ENCODE data around the gene ACY1.

ACY1 gene

DNA sequence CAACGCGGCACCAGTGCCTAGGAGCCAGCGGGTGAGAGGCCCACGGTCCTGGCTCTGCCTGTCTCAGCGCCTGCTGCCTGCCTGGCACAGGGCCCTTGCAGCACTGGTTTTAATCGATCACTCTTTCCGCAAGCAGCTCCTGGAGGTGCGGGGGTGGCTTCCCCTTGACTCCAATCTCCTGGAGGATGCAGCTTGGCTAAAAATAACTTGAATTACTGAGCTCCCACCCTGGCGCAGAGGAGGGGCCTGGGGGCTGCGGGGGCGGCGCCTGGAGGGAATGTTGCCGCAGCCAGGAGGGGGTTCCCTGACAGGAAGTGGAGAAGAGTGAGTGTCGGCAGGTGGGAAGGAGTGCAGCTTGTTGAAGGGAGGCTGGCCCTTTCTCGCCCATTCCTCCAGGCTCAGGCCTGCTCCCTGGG, 22.2 kb downstream of the ACY1 start:
- DNase-seq (ENCODE audit: low read depth), result no peak

DNA sequence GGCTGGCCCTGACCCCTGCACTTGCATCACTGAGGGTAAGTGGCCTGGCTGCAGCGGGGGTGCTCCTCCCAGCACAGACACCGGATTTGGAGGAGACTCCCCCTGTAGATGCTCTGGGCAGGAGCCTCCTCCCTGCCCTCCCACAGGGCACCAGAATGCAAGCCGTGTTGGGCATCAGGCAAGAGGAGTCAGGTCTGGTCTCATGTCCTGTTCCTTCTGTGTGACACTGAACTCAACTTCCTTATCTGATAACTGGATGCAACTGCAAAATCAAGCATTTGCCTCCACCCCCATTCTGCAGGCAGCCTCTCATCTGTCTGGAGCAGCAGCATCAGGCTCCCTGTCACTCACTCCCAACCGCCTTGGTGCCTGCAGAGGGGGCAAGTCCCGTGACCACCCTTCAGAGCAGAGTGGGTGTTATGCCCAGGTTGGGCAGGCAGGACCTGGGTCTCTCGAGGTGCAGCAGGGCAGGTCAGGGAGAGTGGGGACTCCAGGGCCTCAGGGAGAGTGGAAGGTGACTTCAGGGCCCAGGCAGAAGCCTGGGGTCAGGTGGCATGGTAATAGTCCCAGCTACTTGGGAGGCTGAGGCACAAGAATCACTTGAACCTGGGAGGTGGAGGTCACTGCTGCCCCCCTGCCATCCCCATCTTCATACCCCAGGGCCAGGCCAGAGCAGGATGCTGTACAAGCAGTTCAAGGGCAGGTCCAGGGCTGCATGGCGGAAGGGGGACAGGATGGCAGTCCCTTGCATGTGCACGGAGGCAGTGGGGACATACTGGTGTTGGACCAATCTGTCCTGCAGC, 22.9 kb downstream of the ACY1 start:
- no peak for DNase-seq (ENCODE audit: low read depth)

DNA sequence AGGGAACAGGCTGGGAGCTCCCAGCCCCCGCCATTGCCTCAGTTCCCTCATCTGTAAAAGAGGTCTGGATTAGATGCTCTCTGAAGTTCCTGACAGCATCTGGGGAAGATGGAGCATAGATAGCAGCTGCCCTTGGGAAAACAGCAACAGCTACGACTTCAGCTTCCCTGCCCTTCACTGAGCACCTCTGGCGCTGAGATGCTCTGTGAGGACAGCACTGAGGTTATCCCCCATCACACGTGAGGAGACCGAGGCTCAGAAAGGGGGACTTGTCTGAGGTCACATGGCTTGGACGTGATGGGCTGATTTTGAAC, 23.4 kb downstream of the ACY1 start:
- no peak for DNase-seq (ENCODE audit: low read depth)

DNA sequence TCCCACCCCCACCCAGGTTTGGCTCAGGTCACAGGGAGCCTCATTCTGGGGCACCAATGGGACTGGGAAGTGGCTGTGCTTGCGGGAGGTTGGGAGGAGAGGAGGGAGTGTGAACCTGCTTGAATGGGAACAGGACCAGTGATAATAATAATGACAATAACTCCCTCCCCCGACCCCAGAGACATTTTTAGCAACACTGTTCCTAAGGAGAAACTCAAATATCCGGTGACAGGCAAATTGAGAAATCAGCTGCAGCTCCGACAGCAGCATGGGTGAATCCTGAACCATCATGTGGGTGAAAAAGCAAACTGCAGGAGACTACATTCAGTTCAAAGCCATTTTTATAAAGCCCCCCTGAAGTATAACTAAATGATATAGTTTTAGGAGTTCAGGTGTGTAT, 24.0 kb downstream of the ACY1 start:
- DNase-seq (ENCODE audit: low read depth), result no peak

DNA sequence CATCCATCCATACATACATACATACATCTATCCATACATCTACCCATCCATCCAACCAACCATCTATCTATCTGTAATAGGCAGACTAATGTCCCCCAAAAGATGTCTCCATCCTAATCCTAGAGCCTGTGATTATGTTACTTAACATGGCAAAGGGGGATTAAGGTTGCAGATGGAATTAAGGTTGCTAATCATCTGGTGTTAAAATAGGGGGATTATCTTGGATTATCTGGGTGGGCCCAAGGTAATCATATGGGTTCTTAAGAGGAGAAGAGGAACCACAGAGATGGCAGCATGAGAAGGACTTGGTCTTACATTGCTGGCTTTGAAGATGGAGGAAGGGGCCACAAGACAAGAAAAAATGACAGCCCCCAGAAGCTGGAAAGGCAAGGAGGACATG, 27.1 kb downstream of the ACY1 start:
- no peak for DNase-seq (ENCODE audit: low read depth)

DNA sequence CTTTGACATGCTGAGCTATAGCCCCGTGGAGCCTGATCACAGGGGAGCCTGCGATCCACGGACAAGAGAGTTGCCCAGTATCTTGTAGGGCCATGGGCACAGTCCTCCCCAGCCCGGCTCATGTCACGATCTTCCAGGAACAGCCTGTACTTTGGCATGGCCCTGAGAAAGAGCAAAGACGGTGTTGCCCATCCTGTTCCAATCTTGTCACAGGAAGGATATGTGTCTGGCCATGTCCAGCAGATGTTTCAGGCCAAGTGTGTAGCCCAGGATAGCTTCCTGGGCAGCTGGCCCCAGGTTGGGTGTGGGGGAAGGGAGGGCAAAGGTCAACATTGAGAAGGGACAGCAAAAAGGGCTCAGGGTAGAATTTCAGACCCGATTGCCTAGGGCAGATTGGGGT, 29.4 kb downstream of the ACY1 start:
- DNase-seq (ENCODE audit: low read depth), result no peak

DNA sequence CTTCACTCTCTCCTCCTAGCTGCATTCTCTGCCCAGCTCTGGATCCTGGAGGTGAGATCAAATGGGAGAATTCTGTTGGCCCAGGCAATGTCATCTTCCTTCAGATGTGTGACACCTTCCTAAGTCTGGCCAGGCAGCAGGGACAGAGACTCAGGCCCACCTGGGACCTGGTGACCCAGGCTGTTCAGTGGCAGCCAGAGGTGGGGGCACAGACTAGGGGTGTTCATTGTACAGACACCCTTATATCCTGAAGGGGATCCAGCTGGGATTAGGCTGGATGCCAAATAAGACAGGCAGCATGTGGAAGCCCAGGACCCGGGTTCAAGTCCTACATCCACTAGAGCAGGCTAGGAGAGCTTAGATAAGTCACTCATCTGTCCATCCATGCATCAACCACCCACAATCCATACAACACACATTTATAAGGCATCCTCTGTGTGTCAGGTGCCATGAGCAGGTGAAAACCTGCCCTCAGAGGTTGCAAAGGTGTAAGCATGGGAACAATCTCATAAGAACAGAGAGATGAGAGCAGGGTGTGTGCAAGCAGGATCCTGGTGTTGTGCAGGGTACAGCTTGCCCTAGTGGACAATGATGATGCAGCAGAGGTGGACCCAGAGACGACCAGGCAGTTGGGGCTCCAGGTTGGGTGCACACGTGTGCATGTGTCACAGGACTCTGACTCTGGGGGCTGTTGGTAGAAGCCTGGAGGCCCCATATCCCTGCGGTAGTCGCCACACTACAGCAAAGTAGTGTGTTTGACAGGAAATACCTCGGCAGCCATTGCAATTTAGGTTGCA, 30.7 kb downstream of the ACY1 start:
- DNase-seq (ENCODE audit: low read depth), result no peak

DNA sequence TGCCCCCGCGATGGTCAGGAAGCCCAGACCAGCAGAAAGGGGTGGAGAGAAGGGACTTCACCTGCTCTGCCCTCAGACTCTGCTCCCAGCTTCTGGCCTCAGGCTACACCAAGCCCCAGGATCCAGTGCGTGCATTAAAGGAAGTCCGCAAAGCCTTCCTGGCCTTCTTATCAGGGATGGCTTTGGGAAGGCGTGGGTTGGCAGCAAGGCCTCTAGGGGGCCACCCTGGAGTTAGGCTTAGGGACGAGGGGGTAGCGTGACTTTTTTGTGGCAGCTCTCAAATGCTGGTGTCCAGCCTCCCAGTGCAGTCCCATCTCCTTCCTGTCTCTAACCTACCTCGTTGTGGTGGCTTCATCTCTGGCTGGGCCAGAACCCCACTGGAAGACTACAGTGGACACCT, 31.3 kb downstream of the ACY1 start:
- no peak for DNase-seq (ENCODE audit: low read depth)

DNA sequence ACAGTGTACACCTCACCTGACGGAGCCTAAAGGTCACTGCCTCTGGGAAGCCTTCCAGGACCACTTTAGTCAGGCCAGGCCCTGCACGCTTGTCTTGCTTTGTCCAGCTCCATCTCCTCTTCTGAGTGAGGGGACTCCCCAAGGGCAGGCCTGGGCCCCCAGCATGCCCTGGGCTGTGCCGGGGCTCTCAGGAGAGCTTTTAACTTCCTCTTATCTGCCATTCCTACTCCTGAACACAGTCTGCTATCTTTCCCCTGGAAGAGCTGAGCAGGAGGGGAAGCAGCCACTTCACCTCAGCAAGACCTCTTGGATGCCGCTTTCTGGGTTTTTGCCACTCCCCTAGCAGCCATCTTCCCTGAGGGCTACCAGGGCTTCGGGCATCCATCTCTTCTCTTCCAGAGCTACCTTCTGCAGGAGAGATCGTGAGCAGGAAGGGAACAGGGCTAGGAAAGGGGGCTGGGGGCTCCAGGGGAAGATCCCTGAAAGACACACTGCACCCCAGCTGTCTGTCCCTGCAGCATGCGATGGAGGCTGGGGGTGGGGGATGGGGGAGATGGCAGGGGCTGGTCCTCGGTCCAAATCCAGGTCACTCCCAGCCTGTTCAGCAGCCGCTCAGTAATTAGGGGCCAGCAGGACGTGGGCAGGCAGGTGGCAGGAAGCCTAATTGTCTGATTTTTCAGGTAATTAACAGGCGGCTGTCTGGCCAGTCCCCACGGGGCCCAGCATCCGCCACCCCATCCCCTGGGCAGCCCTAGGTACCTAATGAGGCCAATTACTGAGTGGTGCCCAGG, 32.3 kb downstream of the ACY1 start:
- DNase-seq (ENCODE audit: low read depth), result no peak

DNA sequence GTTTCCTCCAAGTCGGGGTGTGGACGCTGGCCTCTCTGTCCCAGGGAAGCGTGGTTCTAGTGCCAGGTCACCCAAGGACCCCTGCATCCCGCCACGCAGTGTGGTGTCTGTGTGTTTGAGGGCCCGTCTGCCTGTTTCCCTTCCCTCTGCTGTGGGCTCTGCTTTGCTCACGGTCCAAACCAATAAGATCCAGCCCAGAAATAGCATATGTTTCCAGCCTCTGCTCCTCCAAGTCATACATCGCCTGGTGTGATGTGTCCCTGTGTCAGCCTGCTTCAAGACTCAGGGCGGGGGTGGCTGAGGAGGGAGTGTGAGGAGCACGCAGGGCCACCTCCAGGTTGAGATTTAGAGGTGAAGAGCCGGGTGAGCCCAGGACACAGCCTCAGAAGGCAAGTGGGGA, 34.3 kb downstream of the ACY1 start:
- DNase-seq (ENCODE audit: low read depth), result no peak

DNA sequence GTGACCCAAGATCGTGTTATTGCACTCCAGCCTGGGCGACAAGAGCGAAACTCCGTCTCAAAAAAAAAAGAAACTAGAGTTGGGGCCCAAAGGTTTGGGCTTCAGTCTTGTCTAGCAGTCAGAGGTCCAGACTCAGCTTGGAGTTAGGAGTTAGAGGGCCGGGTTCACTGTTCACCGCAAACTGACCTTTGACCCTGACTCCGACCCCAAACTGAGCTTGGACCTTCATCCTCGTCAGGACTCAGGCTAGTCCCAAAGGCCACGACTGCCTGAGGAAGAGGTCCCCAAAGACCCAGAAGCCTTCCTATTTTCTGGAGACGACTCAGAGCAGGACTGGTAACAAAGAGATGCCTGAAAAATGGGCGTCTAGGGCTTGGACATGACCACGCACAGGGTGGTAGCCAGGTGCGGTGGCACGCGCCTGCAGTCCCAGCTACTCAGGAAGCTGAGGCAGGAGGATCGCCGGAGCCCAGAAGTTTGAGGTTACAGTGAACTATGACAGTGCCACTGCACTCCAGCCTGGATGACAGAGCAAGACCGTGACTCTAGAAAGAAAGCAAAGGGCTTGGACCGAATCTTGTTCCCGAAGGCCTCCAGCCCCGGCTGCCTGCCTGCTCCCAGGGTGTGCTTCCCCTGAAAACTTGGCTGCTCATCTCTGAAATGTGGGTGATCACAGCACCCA, 35.1 kb downstream of the ACY1 start:
- no peak for DNase-seq (ENCODE audit: low read depth)

DNA sequence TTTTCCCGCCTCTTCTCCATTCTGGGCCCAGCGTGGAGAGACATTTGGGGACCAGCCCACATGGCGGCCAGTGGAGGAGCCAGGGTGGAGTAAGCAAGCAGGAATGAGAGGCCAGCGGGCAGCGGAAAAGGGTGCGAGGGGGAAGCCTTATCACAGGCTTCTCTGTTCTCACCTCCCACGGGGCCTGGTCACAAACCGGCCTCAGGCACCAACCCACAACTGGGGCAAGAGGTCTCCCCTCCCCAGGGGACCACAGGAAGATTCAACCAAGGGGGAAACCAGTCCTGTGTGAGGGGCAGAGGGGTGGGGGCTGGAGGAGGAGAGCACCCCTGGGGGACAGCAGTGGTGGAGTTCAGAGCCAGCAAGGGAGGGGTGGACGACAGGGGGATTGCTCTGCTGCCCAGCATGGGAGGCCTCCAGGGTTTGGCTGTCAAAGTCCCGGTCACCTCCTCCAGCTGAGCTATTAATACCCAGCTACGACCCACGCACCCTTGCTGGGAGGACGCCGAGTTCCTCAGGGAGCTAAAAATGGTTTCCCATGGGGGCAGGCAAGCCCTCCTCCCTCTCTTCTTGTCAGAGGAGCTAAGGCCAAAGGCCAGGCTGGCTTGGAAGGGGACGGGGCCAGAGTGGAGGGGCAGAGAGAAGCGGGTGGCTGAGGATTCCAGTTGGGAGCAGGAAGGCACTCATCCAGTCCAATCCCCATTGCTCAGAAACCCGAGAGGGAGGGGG, 36.2 kb downstream of the ACY1 start:
- DNase-seq (ENCODE audit: low read depth), result no peak

DNA sequence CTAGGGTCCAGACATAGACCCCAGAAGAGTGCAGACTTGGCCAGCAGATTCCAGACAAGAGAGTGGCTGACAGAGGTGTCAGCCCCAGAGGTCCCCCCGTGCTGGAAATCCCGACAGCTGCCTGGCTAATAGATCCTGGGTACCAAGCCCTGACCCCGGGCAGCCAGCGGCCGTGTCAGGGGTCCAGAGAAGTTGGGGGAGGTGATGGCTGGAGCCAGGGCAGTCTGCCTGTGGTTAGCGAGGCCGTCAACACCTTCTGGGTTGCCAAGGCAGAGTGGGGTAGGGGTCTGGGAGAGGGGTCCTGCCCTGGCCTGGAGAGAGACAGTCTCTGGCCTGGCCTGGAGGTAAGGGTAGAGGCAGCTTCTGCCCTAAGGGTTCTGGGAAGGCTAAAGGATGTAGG, 37.5 kb downstream of the ACY1 start:
- no peak for DNase-seq (ENCODE audit: low read depth)

DNA sequence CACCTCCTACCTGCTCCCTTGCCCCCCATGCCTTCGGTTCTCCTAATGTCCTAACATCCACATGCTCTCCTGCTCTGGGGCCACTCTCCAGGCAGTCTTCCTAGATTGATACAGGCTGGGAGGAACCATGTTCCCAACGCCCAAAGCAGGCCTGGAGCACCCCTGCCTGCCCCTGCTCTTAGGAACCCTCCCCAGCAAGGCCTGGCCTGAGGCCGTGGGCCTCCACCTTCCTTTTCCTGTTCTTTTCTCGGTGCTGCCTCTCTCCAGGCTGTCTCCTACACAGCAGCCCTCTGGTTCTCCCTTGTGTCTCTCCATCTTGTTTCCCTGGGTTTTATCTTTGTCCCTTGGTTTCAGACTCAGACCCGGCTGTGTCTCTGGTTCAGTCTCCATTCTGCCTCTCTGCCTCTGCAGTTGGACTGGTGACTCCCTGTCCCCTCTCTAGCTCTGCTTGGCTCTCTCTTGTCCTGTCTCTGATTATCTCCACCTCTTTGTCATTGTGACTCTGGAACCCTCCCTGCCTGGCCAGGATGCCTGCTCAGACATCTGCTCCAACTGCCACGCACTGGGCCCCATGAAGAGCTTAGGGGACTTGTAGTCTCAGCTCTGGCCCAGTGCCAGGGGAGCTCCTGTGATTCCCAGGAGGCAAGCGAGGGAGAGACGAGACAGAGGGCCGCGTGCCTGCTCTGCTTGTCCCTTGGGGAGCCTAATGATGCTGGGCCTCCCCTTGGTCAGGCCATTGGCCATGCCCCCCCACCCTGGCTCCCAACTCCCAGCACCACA, 38.3 kb downstream of the ACY1 start:
- DNase-seq (ENCODE audit: low read depth), result no peak

DNA sequence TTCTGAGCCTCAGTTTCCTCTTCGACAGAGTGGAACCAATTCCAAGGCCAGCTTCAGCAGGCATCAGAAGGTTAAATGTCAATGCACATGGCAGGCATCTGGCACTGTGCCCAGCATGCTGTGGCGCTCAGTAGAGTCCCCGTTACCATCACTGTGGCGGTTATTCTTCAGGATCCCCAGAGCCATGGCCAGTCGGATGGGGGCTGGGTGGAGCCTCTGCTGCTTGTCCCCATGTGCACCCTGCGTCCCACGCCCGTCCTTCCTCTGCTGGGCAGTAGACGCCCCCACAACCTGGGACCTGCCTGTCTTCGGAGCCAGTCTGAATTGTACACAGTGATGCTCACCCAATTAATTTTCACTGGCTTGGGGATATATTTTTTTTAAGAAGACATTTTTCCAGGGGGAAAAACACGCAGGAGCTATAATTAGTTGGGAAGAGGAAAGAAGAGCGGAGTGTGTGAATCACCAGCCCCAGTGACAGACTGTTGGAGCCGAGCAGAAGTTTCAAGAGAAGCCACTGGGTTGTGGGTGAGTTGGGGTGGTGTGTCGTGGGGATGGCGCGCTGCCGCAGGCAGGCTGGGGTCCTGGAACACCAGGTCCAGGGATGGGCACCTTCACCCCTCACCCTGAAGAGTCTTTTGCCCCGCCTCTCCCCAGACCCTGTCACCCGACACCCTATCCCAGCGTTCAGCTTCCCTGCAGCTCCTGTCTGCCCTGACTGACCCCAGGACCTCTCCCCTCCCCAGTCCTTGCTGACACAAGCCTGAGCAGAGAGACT, 39.2 kb downstream of the ACY1 start:
- no peak for DNase-seq (ENCODE audit: low read depth)

DNA sequence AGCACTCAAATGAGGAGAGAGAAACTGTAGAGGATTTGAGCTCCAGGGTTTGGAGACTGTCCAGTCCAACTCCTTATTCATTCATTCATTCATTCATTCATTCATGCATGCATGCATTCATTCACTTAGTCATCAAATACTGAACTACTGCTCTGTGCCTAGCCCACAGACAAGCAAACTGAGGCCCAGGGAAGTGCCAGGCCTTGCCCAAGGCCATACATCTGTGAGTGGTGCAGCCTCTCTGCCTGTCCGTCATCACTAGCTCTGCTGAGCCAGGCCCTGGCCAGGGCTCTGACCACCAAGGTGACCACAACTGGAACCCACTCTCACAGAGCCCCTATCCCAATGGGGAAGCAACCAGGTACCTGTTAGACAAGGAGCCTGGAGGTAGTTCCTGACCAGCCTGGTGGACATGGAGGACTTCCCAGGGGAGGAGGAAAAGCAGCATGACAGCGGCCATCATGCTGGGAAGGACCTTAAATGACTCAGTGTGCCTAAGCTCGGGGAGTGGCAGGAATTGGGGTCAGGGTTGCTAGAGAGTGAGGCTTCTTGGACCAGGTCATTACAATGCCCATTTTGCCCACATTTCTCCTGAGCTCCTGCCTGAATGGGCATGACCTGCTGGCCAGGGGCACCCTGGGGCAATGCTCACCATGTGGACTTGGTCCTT, 39.9 kb downstream of the ACY1 start:
- no peak for DNase-seq (ENCODE audit: low read depth)

DNA sequence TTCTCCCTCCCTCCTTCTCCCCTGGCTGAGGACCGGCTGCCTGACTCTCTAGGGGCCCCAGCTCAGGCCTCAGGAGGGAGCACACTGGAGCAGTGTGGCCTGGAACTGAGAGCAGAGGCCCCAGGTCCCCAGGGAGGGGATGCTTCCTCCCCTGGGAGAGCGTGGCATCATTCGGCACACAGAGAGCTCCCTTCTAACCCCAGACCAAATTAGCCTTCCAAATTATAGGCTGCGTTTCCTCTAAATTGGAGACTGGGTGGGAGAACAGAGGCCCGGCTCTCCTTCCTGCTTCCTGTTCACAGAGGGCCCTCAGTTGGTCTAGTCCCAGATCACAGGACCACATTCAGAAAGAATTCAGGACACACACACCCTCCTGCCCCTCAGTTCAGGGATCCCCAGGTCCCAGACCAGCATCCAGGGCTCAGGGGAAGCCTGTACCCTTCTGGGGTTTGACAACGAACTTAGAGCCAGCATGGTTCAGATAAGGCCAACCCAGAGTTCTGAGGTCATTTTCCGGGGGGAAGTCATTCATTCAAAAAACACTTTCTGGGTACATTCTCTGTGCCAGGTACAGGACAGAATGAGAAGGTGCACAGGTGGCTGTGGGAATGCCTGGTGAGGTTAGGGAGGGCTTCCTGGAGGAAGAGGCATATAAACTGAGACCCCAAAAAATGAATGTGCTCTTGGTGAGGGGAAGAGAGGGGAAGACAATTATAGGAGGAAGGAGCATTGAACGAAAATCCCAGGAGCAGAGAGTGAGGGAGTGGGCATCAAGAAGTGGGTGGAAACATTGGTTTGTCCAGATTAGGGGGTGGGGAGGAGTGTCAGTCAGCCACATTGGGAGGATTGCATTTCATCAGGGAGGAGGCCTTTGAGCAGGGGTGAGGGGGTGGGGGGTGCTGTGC, 40.8 kb downstream of the ACY1 start:
- DNase-seq (ENCODE audit: low read depth), result no peak

DNA sequence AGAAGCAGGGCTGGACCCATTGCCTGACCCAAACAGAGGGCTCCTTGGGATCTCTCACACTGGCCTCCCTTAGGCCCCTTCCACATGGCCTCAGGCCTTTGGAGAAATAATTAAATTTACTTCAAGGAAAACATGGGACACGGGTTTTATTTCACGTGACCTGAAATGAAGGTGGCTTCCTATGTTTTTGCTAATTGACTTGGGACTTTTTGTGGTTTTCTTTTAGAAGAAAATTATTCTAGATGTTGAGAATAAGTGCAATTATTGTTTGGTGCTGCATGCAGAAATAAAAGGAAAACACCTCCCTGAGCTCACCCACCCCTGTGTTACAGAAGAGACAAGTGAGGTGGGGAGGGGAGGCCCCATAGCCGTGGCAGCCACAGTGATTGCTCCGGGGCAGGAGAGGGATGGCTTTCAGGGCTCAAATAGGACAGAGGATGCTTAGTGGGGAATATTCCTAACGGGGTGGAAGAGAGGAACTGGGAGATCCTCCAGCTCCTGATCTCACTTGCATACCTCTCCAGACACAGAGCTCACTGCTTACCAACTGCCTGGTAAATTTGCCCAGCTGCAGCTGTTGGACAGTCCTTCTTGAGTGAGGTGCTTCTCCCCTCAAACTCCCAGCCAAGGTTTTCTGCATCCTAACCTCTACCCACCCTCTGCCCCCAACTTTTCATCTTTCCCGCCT, 41.6 kb downstream of the ACY1 start:
- DNase-seq (ENCODE audit: low read depth), result no peak

Data from activated T-cell treated with anti-CD3 and anti-CD28 coated beads for 24 hours (primary cell).